ENCODE measurements around the gene PROX2.

Gene PROX2

GRCh38 chr14:74912111-74912510 is 36.2 kb upstream of the PROX2 start:
- H3K4me3 ChIP-seq (ENCODE audit: low read depth, low read length): no peak overlapping the region
- TF ChIP-seq POLR2A (IDR thresholded peaks at IDR 0.05; ENCODE audit: extremely low read depth, insufficient read length) (no peak), CTCF (IDR thresholded peaks at IDR 0.05; ENCODE audit: low read depth, low read length) (no peak), MAX (IDR thresholded peaks at IDR 0.05; ENCODE audit: low read depth, low read length) (no peak), MYC (IDR thresholded peaks at IDR 0.05; ENCODE audit: low read depth, low read length) (no peak)
- no peak for DNase-seq (ENCODE audit: low read depth)

- no peak overlapping the region for H3K4me3 ChIP-seq (ENCODE audit: low read depth, low read length)
- DNase-seq (ENCODE audit: low read depth): no peak
Observed at GRCh38 chr14:74911704-74912103, 35.8 kb upstream of the PROX2 start.

GRCh38 chr14:74911221-74911620 is 35.3 kb upstream of the PROX2 start:
- H3K4me3 ChIP-seq (ENCODE audit: low read depth, low read length): no peak overlapping the region
- no peak for DNase-seq (ENCODE audit: low read depth)
- TF ChIP-seq POLR2A (IDR thresholded peaks at IDR 0.05; ENCODE audit: extremely low read depth, insufficient read length): no peak
- no peak for TF ChIP-seq CTCF (IDR thresholded peaks at IDR 0.05; ENCODE audit: low read depth, low read length)
- TF ChIP-seq MYC (IDR thresholded peaks at IDR 0.05; ENCODE audit: low read depth, low read length): no peak
- TF ChIP-seq MAX (IDR thresholded peaks at IDR 0.05; ENCODE audit: low read depth, low read length): no peak

More at GRCh38 chr14:74911704-74912103, 35.8 kb upstream of the PROX2 start:
- TF ChIP-seq MAX (IDR thresholded peaks at IDR 0.05; ENCODE audit: low read depth, low read length) (no peak), POLR2A (IDR thresholded peaks at IDR 0.05; ENCODE audit: extremely low read depth, insufficient read length) (no peak), MYC (IDR thresholded peaks at IDR 0.05; ENCODE audit: low read depth, low read length) (no peak), CTCF (IDR thresholded peaks at IDR 0.05; ENCODE audit: low read depth, low read length) (no peak)

- no peak overlapping the region for H3K4me3 ChIP-seq (ENCODE audit: low read depth, low read length)
- DNase-seq (ENCODE audit: low read depth): no peak
- TF ChIP-seq MAX (IDR thresholded peaks at IDR 0.05; ENCODE audit: low read depth, low read length) (no peak), MYC (IDR thresholded peaks at IDR 0.05; ENCODE audit: low read depth, low read length) (no peak), CTCF (IDR thresholded peaks at IDR 0.05; ENCODE audit: low read depth, low read length) (no peak), POLR2A (IDR thresholded peaks at IDR 0.05; ENCODE audit: extremely low read depth, insufficient read length) (no peak)
Observed at GRCh38 chr14:74910556-74910955, 34.6 kb upstream of the PROX2 start.

- DNase-seq (ENCODE audit: low read depth): no peak
- H3K4me3 ChIP-seq (ENCODE audit: low read depth, low read length): no peak overlapping the region
- TF ChIP-seq CTCF (IDR thresholded peaks at IDR 0.05; ENCODE audit: low read depth, low read length): no peak
- TF ChIP-seq MYC (IDR thresholded peaks at IDR 0.05; ENCODE audit: low read depth, low read length): no peak
- no peak for TF ChIP-seq MAX (IDR thresholded peaks at IDR 0.05; ENCODE audit: low read depth, low read length)
- TF ChIP-seq POLR2A (IDR thresholded peaks at IDR 0.05; ENCODE audit: extremely low read depth, insufficient read length): no peak
Observed at GRCh38 chr14:74909911-74910310, 34.0 kb upstream of the PROX2 start.

- no peak for TF ChIP-seq MAX (IDR thresholded peaks at IDR 0.05; ENCODE audit: low read depth, low read length)
- TF ChIP-seq MYC (IDR thresholded peaks at IDR 0.05; ENCODE audit: low read depth, low read length): no peak
- H3K4me3 ChIP-seq (ENCODE audit: low read depth, low read length): no peak overlapping the region
- DNase-seq (ENCODE audit: low read depth): no peak
Observed at GRCh38 chr14:74909501-74909900, 33.6 kb upstream of the PROX2 start.

Measured in NB4 (cell line).